ENCODE measurements around the gene MPV17.
"Not testable (repeated sequence)": the region's sequence is repeated elsewhere in the genome, so short reads cannot be mapped to it uniquely, and the experiment has no call there.

MPV17 gene

GRCh38 chr2:27322766-27323595 is at the start of gene MPV17:
Gene MPV17 (minus strand): TSS chr2:27323097. CDS start chr2:27322517, 580 bp downstream.
- peak; percentile 67 to 77 for DNase-seq (ENCODE audit: low read depth in 1 of 2, low spot score in 1 of 2)

GRCh38 chr2:27370816-27371620 is 48.1 kb upstream of the MPV17 start:
- DNase-seq (ENCODE audit: low read depth in 1 of 2, low spot score in 1 of 2), result no peak

- DNase-seq (ENCODE audit: low read depth in 1 of 2, low spot score in 1 of 2), result peak; percentile 99
These were observed 47.3 kb upstream of the MPV17 start, which contains the start of the genes EIF2B4 and SNX17 for GRCh38 chr2:27370026-27370815. Gene EIF2B4 (minus strand): TSS chr2:27370338. CDS start chr2:27370314, 24 bp downstream. Gene SNX17 (plus strand): TSS chr2:27370616. CDS start chr2:27370744, 128 bp downstream.

GRCh38 chr2:27369471-27370025 is 46.7 kb upstream of the MPV17 start:
- DNase-seq (ENCODE audit: low read depth in 1 of 2, low spot score in 1 of 2), result no peak

- DNase-seq (ENCODE audit: low read depth in 1 of 2, low spot score in 1 of 2), result no peak
These were observed 41.0 kb upstream of the MPV17 start for GRCh38 chr2:27363933-27364332.

GRCh38 chr2:27362678-27363420 is 40.0 kb upstream of the MPV17 start:
- DNase-seq (ENCODE audit: low read depth in 1 of 2, low spot score in 1 of 2), result no peak

GRCh38 chr2:27356382-27357181 is 33.7 kb upstream of the MPV17 start, which contains the start of gene GTF3C2:
Gene GTF3C2 (minus strand): TSS chr2:27356764. CDS start chr2:27343554, 13,210 bp downstream.
- peak; percentile 82 for DNase-seq (ENCODE audit: low read depth in 1 of 2, low spot score in 1 of 2)

GRCh38 chr2:27356056-27356381 is 33.1 kb upstream of the MPV17 start:
- DNase-seq (ENCODE audit: low read depth in 1 of 2, low spot score in 1 of 2), result peak in 1 of 2 donors; percentile 37

GRCh38 chr2:27354597-27354927 is 31.7 kb upstream of the MPV17 start:
- DNase-seq (ENCODE audit: low read depth in 1 of 2, low spot score in 1 of 2), result no peak

- DNase-seq (ENCODE audit: low read depth in 1 of 2, low spot score in 1 of 2), result no peak
These were observed 31.1 kb upstream of the MPV17 start for GRCh38 chr2:27353762-27354596.

GRCh38 chr2:27353386-27353761 is 30.5 kb upstream of the MPV17 start:
- not testable (repeated sequence) for DNase-seq (ENCODE audit: low read depth in 1 of 2, low spot score in 1 of 2)

GRCh38 chr2:27351802-27352598 is 29.1 kb upstream of the MPV17 start:
- no peak for DNase-seq (ENCODE audit: low read depth in 1 of 2, low spot score in 1 of 2)

- DNase-seq (ENCODE audit: low read depth in 1 of 2, low spot score in 1 of 2), result no peak
These were observed 27.3 kb upstream of the MPV17 start for GRCh38 chr2:27350106-27350693.

GRCh38 chr2:27347641-27348040 is 24.7 kb upstream of the MPV17 start:
- no peak for DNase-seq (ENCODE audit: low read depth in 1 of 2, low spot score in 1 of 2)

- DNase-seq (ENCODE audit: low read depth in 1 of 2, low spot score in 1 of 2), result no peak
These were observed 13.3 kb upstream of the MPV17 start for GRCh38 chr2:27336173-27336572.

- DNase-seq (ENCODE audit: low read depth in 1 of 2, low spot score in 1 of 2), result no peak
These were observed 12.4 kb upstream of the MPV17 start for GRCh38 chr2:27335311-27335710.

- DNase-seq (ENCODE audit: low read depth in 1 of 2, low spot score in 1 of 2), result no peak
These were observed 1.8 kb upstream of the MPV17 start for GRCh38 chr2:27324720-27325119.
